Measurements from ENCODE around the gene TMEM178B. TPM values are rescaled to one million over a fixed set of nuclear protein-coding genes. Genes with fewer than 3 reads are reported as not detected.
A peak's percentile ranks its signal among the peaks of the same experiment; 100 is the strongest.

TMEM178B gene
- total and polyA plus RNA-seq, 12 donors: 0.24 to 4.9 (median 2.1) TPM

DNA sequence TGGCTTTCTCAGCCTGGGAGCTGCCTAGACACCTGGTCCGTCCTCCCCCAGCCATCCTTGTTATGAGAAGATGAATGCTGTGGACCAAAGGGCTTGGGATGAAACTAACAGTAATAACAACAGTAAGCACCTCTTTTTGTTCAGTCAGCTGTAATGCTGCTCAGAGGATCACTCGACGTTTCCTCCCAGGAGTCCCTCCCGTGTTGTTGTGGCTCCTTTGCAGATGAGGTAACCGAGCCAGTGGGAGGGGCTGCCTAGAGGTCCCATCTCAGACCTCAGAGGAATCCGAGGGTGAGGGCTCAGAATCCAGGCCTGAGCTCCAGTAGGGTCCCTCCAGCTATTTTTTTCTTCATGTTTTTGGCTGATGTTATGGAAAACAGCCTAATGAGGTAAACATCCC, 145.1 kb downstream of the TMEM178B start:
- intact Hi-C loops (cut with DNase I): no loop called here
- no peak for TF ChIP-seq POLR2A (IDR thresholded peaks at IDR 0.05)
- TF ChIP-seq, protein P1, sequence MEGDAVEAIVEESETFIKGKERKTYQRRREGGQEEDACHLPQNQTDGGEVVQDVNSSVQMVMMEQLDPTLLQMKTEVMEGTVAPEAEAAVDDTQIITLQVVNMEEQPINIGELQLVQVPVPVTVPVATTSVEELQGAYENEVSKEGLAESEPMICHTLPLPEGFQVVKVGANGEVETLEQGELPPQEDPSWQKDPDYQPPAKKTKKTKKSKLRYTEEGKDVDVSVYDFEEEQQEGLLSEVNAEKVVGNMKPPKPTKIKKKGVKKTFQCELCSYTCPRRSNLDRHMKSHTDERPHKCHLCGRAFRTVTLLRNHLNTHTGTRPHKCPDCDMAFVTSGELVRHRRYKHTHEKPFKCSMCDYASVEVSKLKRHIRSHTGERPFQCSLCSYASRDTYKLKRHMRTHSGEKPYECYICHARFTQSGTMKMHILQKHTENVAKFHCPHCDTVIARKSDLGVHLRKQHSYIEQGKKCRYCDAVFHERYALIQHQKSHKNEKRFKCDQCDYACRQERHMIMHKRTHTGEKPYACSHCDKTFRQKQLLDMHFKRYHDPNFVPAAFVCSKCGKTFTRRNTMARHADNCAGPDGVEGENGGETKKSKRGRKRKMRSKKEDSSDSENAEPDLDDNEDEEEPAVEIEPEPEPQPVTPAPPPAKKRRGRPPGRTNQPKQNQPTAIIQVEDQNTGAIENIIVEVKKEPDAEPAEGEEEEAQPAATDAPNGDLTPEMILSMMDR (IDR thresholded peaks at IDR 0.05): no peak

DNA sequence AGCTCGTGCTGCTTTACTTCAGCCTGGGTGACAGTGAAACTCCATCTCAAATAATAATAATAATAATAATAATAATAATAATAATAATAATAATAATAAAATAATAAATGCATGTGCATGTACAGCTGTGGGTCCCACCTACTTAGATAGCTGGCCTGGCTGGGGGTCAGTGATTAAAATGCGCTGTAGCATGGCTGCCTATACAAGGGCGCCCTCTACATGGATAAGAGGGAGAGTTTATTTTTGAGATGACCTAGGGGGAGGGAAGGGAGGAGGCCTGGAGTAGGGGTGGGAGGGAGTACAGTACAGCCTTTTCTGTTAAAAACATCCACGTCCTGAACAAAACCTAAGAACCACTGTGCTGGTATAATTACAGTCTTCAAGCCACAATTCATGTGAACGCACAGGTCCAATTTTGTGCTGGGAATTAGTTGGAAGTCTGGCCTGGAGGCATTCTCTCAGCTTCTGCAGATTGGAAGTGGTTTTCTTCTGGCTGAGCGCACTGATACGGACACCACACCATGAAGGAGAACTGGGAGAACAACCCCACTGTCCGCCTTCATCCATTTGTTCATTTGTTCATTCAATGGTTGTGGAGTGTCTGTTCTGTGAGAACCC, 146.5 kb downstream of the TMEM178B start:
- no peaks in the 10 kb centered on the region for H3K4me1 ChIP-seq (replicated peaks in 1 of 2)
- H3K4me3 ChIP-seq: no peak overlapping the region
- intact Hi-C loops (cut with DNase I): no loop called here
- no peaks in the 10 kb centered on the region for H3K27me3 ChIP-seq
- 73 to 75% (median 74%) methylated on average over 8 of the region's 8 CpGs for WGBS, 4 donors
- H3K36me3 ChIP-seq (replicated peaks in 1 of 2): no peaks in the 10 kb centered on the region
- H3K27ac ChIP-seq: no peak overlapping the region
- no peaks in the 10 kb centered on the region for H3K9me3 ChIP-seq (replicated peaks in 1 of 3)
- no peak for DNase-seq
- TF ChIP-seq, protein P1 (IDR thresholded peaks at IDR 0.05): peak in 3 of 6 experiments; percentile 13 to 20 (median 16)
- no peak for TF ChIP-seq POLR2A (IDR thresholded peaks at IDR 0.05)

More for the DNA sequence above, 145.1 kb downstream of the TMEM178B start:
- no peak overlapping the region for H3K27ac ChIP-seq
- WGBS, 4 donors: 59 to 80% (median 70%) methylated on average over 5 to 6 of the region's 6 CpGs
- no peak for DNase-seq
- H3K27me3 ChIP-seq: no peaks in the 10 kb centered on the region
- no peaks in the 10 kb centered on the region for H3K4me1 ChIP-seq (replicated peaks in 1 of 2)
- H3K36me3 ChIP-seq (replicated peaks in 1 of 2): no peaks in the 10 kb centered on the region
- no peaks in the 10 kb centered on the region for H3K9me3 ChIP-seq (replicated peaks in 1 of 3)
- H3K4me3 ChIP-seq: no peak overlapping the region

DNA sequence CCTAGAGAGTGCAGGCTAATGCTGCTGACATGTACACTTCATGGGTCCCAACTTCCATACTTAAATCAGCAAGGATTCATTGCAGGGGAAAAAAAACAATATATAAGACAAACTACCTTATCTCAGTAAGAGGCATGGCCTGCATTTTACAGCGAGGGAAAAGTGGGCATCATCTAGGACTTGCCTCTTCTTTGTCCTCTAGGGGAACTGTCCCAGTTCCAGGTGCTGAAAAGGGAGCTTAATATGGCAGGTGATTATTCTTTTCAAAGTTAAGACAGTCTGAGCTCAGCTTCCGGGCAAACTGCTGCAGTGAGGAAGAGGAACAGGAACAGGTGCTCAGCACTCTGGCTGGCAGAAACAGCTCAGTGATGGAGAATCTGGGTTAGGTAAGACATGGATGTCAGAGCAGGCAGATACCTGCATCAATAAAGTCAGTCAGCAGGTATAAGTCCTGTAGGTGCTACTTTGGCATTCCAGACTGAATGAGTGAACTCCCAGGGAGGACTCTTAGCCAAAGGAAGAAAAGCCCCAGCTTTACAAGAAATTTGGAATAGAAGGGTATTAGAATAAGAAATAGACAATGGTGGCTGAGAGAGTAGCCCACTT, 147.2 kb downstream of the TMEM178B start:
- Histone ChIP-seq H3K27ac (no peak overlapping the region), H3K4me3 (no peak overlapping the region), H3K9me3 (replicated peaks in 1 of 3) (no peaks in the 10 kb centered on the region), H3K4me1 (replicated peaks in 1 of 2) (no peaks in the 10 kb centered on the region), H3K27me3 (no peaks in the 10 kb centered on the region), H3K36me3 (replicated peaks in 1 of 2) (no peaks in the 10 kb centered on the region)
- intact Hi-C loops (cut with DNase I): no loop called here
- TF ChIP-seq, protein P1 (IDR thresholded peaks at IDR 0.05): no peak
- TF ChIP-seq POLR2A (IDR thresholded peaks at IDR 0.05): no peak
- no peak for DNase-seq
- 32 to 39% (median 36%) methylated on average over 2 of the region's 2 CpGs for WGBS, 4 donors

DNA sequence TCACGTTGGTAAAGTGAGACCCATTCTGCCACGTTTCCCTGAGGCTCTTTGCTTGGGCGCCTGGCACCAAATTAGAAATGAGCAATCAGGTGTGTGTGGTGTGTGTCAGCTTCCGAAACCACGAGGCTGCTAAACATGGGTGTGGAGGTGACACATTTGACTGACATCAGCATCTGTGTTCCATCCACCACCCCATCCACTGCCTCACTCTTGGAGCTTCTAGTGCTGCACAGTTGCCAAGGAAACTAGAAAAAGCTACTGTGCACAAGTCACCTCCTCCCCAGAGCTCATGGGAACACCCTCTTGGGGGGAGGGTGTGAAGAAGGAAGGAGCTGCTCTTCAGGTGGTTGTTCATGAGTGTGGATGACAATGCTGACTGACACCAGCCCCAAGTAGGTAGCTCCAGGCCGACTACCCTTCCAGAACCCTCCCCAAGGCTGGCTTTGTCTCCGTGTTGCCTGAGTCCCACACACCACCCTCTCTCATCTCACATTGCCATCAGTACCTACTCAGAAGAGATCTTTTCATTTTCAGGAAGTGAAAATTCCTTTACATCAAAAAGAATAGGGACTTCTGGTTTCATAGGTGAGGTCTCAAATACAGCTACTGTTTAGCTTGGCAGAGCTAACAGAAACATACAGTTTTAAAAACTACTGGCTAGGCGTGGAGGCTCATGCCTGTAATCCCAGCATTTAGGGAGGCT, 152.2 kb downstream of the TMEM178B start:
- no peak for DNase-seq
- H3K27me3 ChIP-seq: no peaks in the 10 kb centered on the region
- no peaks in the 10 kb centered on the region for H3K9me3 ChIP-seq (replicated peaks in 1 of 3)
- TF ChIP-seq, protein P1 (IDR thresholded peaks at IDR 0.05): no peak
- no peak for TF ChIP-seq POLR2A (IDR thresholded peaks at IDR 0.05)
- no peak overlapping the region for H3K4me3 ChIP-seq
- no peaks in the 10 kb centered on the region for H3K4me1 ChIP-seq (replicated peaks in 1 of 2)
- WGBS, 4 donors: 66 to 78% (median 72%) methylated on average over 7 to 8 of the region's 8 CpGs
- intact Hi-C loops (cut with DNase I): no loop called here
- H3K36me3 ChIP-seq (replicated peaks in 1 of 2): no peaks in the 10 kb centered on the region
- no peak overlapping the region for H3K27ac ChIP-seq
